OCI-LY7 (cell line): ENCODE data around the gene TMEM168.

ENCODE experiments used
- CTCF ChIP-seq: fragments of 200-600 bp; sonication (generic); conservative IDR thresholded peaks from 2 replicates; pipeline ENCODE4 v1.5.1; 2014; ENCODE audit warnings: mild to moderate bottlenecking, antibody characterized with exemption, low read length, moderate library complexity, mixed read lengths
- EZH2phosphoT487 ChIP-seq: fragments of 200-600 bp; sonication (generic); IDR thresholded peaks from 2 replicates; pipeline ENCODE4 v1.6.1; 2018; ENCODE audit warnings: low read depth, borderline replicate concordance, mild to moderate bottlenecking, mixed run types, antibody characterized with exemption, low read length, moderate library complexity, mixed read lengths

DNA sequence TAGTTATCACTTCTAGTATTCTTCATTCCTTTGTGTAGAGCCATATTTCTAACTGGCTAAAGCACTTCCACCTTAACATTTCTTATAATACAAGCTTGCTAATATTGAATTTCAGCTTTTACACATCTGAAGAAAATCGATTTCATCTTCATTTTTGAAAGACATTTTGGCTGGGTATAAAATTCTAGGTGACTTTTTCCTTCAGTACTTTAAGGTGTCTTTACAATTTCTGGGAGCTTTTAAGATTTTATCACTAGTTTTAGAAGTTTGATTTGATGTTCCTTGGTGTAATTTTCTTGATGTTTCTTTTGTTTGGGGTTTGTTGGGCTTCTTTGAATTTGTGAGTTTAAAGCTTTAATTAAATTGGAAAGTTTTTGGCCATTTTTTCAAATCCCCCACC lies 38.5 kb upstream of the TMEM168 start:
- TF ChIP-seq CTCF (no peak), EZH2phosphoT487 (no peak)
